Hepatocyte (in vitro differentiated cells): ENCODE results near the gene GALT. TPM values are rescaled to one million over a fixed set of nuclear protein-coding genes. Genes with fewer than 3 reads are reported as not detected.

Source experiments
- DNase-seq: peaks from one replicate; pipeline ENCODE4 v3.0.0-alpha.2; 2016; ENCODE audit warnings: low spot score
- H2AFZ ChIP-seq: fragments of 200-600 bp; sonication (generic); 2 replicates; pipeline ENCODE4 v1.6.0; 2016; ENCODE audit warnings: antibody characterized with exemption, mild to moderate bottlenecking
- H3K27ac ChIP-seq: fragments of 200-600 bp; sonication (generic); 2 replicates; pipeline ENCODE4 v1.5.1; 2016; ENCODE audit warnings: mild to moderate bottlenecking
- H3K27me3 ChIP-seq: fragments of 200-600 bp; sonication (generic); 2 replicates; pipeline ENCODE4 v1.6.1; 2016
- H3K36me3 ChIP-seq: fragments of 200-600 bp; sonication (generic); replicated peaks from 2 replicates; pipeline ENCODE4 v1.5.1; 2016; ENCODE audit warnings: low read depth; ENCODE audit not compliant: insufficient read depth
- H3K4me1 ChIP-seq: fragments of 200-600 bp; sonication (generic); 2 replicates; pipeline ENCODE4 v1.5.1; 2016; ENCODE audit warnings: mild to moderate bottlenecking, moderate library complexity; ENCODE audit not compliant: insufficient read depth
- H3K4me2 ChIP-seq: fragments of 200-600 bp; sonication (generic); 2 replicates; pipeline ENCODE4 v1.6.0; 2016
- H3K4me3 ChIP-seq: fragments of 200-600 bp; sonication (generic); 2 replicates; pipeline ENCODE4 v1.5.1; 2016; ENCODE audit warnings: mild to moderate bottlenecking
- H3K79me2 ChIP-seq: fragments of 200-600 bp; sonication (generic); 2 replicates; pipeline ENCODE4 v1.6.0; 2017; ENCODE audit warnings: mild to moderate bottlenecking
- H3K9me2 ChIP-seq: fragments of 200-600 bp; sonication (generic); replicated peaks from 2 replicates; pipeline ENCODE4 v1.6.0; 2017; ENCODE audit warnings: mild to moderate bottlenecking; ENCODE audit not compliant: insufficient read depth
- H3K9me3 ChIP-seq: fragments of 200-600 bp; sonication (generic); 2 replicates; pipeline ENCODE4 v1.5.1; 2016; ENCODE audit warnings: low read depth, mild to moderate bottlenecking
- H4K20me1 ChIP-seq: fragments of 200-600 bp; sonication (generic); 2 replicates; pipeline ENCODE4 v1.6.0; 2016; ENCODE audit warnings: mild to moderate bottlenecking; ENCODE audit not compliant: insufficient read depth, poor library complexity, severe bottlenecking
- CTCF ChIP-seq: fragments of 200-600 bp; sonication (generic); IDR thresholded peaks from 2 replicates; pipeline ENCODE4 v1.5.1; 2016; ENCODE audit warnings: antibody characterized with exemption, mild to moderate bottlenecking; ENCODE audit not compliant: poor library complexity
- EZH2 ChIP-seq: fragments of 200-600 bp; sonication (generic); IDR thresholded peaks from 2 replicates; pipeline ENCODE4 v1.6.1; 2016; ENCODE audit warnings: antibody characterized with exemption, mild to moderate bottlenecking, borderline replicate concordance
- EZH2phosphoT487 ChIP-seq: fragments of 200-600 bp; sonication (generic); IDR thresholded peaks from one replicate; pipeline ENCODE4 v1.6.1; 2018; ENCODE audit warnings: antibody characterized with exemption, mild to moderate bottlenecking, low read depth, moderate library complexity; ENCODE audit not compliant: unreplicated experiment, severe bottlenecking
- WGBS: methylation state at CpG from one replicate; pipeline ENCODE4 v1.1.6; 2016; ENCODE audit warnings: low lambda C conversion rate; ENCODE audit errors: missing lambda C conversion rate; 5-methylcytosine and 5-hydroxymethylcytosine counted together
- polyA plus RNA-seq: library from polyadenylated mRNA; unstranded; fragments of >200 nt; fragmentation: Nextera tagmentation; extraction: Ambion mirVana; gene quantifications from 2 replicates; pipeline ENCODE4 v1.2.1, GENCODE V29; 2016
- total RNA-seq: library from RNA; depleted of rRNA; stranded (reverse); fragments of >200 nt; gene quantifications from 2 replicates; pipeline ENCODE4 v1.2.3, GENCODE V29; 2014

Gene GALT
- total and polyA plus RNA-seq, 2 experiments from 2014 or later: 46.1 to 121 TPM

- no peaks in the 10 kb centered on the region for H3K9me2 ChIP-seq
- no peaks in the 10 kb centered on the region for H3K36me3 ChIP-seq
- H3K4me2 ChIP-seq: no peak overlapping the region
- 62% methylated on average over 6 of the region's 6 CpGs for WGBS
- no peaks in the 10 kb centered on the region for H3K9me3 ChIP-seq
- H4K20me1 ChIP-seq: no peaks in the 10 kb centered on the region
- no peak overlapping the region for H3K4me3 ChIP-seq
- H3K79me2 ChIP-seq: no peaks in the 10 kb centered on the region
- H3K4me1 ChIP-seq: peaks cover 4% of the 10 kb centered on the region
- no peak overlapping the region for H2AFZ ChIP-seq
- H3K27me3 ChIP-seq: no peaks in the 10 kb centered on the region
- H3K27ac ChIP-seq: no peak overlapping the region
- no peak for DNase-seq
- TF ChIP-seq EZH2phosphoT487 (no peak), EZH2 (no peak), CTCF (no peak)
These were observed 44.4 kb upstream of the GALT start for GRCh38 chr9:34601937-34602573.

- Histone ChIP-seq H3K27me3 (no peaks in the 10 kb centered on the region), H3K4me2 (no peak overlapping the region), H4K20me1 (no peaks in the 10 kb centered on the region), H3K9me3 (no peaks in the 10 kb centered on the region), H3K79me2 (no peaks in the 10 kb centered on the region), H3K4me1 (peaks cover 4% of the 10 kb centered on the region), H3K9me2 (no peaks in the 10 kb centered on the region), H3K4me3 (no peak overlapping the region), H3K27ac (no peak overlapping the region), H2AFZ (no peak overlapping the region), H3K36me3 (no peaks in the 10 kb centered on the region)
- 53% methylated on average over 4 of the region's 4 CpGs for WGBS
- DNase-seq: peak; percentile 87
- TF ChIP-seq CTCF: peak; percentile 95
- TF ChIP-seq EZH2: no peak
- no peak for TF ChIP-seq EZH2phosphoT487
These were observed 42.8 kb upstream of the GALT start for GRCh38 chr9:34603610-34604231.

GRCh38 chr9:34606190-34606589 is 40.3 kb upstream of the GALT start:
- no peaks in the 10 kb centered on the region for H3K36me3 ChIP-seq
- H3K4me2 ChIP-seq: no peak overlapping the region
- H3K9me2 ChIP-seq: no peaks in the 10 kb centered on the region
- no peak overlapping the region for H2AFZ ChIP-seq
- H3K79me2 ChIP-seq: peaks cover 6% of the 10 kb centered on the region
- no peak for DNase-seq
- no peaks in the 10 kb centered on the region for H3K27me3 ChIP-seq
- H3K4me3 ChIP-seq: no peak overlapping the region
- H3K27ac ChIP-seq: no peak overlapping the region
- H4K20me1 ChIP-seq: no peaks in the 10 kb centered on the region
- TF ChIP-seq EZH2phosphoT487 (no peak), EZH2 (no peak), CTCF (no peak)
- H3K4me1 ChIP-seq: peaks cover 9% of the 10 kb centered on the region
- H3K9me3 ChIP-seq: no peaks in the 10 kb centered on the region
